Calu3 (cell line): ENCODE data around the gene MAPK4. TPM values are rescaled to one million over a fixed set of nuclear protein-coding genes. Genes with fewer than 3 reads are reported as not detected.
"Not testable (repeated sequence)": the region's sequence is repeated elsewhere in the genome, so short reads cannot be mapped to it uniquely, and the experiment has no call there.

Experiments used
- BruUV-seq: library from RNA; stranded (reverse); fragments of 400-500 nt; replicated peaks from 2 replicates; lab custom pipeline; 2021; lab: Mats Ljungman, UMichigan
- CTCF ChIA-PET: fragments of 300-600 bp; sonication (Branson Sonifier 250); formaldehyde crosslinking; loops from one replicate; lab custom pipeline; 2022; ENCODE audit warnings: antibody characterized with exemption; lab: Charles Lee
- DNase-seq: peaks from one replicate; pipeline ENCODE4 v3.0.0; 2022
- H3K27ac Mint-ChIP-seq: one replicate; pipeline ENCODE4 v1.8.0; 2022; ENCODE audit warnings: mixed read lengths; ENCODE audit not compliant: unreplicated experiment
- H3K27me3 Mint-ChIP-seq: one replicate; pipeline ENCODE4 v1.8.0; 2022; ENCODE audit warnings: mixed read lengths; ENCODE audit not compliant: unreplicated experiment
- H3K36me3 Mint-ChIP-seq: one replicate; pipeline ENCODE4 v1.8.0; 2022; ENCODE audit warnings: mild to moderate bottlenecking, moderate library complexity, mixed read lengths; ENCODE audit not compliant: insufficient read depth, unreplicated experiment
- H3K4me1 Mint-ChIP-seq: one replicate; pipeline ENCODE4 v1.8.0; 2022; ENCODE audit warnings: mild to moderate bottlenecking, low read depth, mixed read lengths; ENCODE audit not compliant: unreplicated experiment
- H3K4me3 Mint-ChIP-seq: one replicate; pipeline ENCODE4 v1.8.0; 2022; ENCODE audit warnings: mild to moderate bottlenecking, low read depth, moderate library complexity, mixed read lengths; ENCODE audit not compliant: unreplicated experiment
- H3K9me3 Mint-ChIP-seq: one replicate; pipeline ENCODE4 v1.8.0; 2022; ENCODE audit warnings: low read depth, mixed read lengths; ENCODE audit not compliant: unreplicated experiment
- CTCF ChIP-seq: fragments of 200-600 bp; IDR thresholded peaks from one replicate; pipeline ENCODE4 v1.8.0; 2022; ENCODE audit warnings: antibody characterized with exemption; ENCODE audit not compliant: unreplicated experiment
- intact Hi-C: fragments of 100-400 bp; cut with micrococcal nuclease; formaldehyde crosslinking; loops from one replicate; pipeline ENCODE4 v1.10.0; 2022; ENCODE audit not compliant: unreplicated experiment
- total RNA-seq: library from RNA; stranded (reverse); gene quantifications from 2 replicates; pipeline ENCODE4 v1.2.3, GENCODE V29; 2022

Gene MAPK4
- total RNA-seq, 1 experiment from 2014 or later: not detected

GRCh38 chr18:50706651-50707050 is 146.8 kb downstream of the MAPK4 start:
- no peak for TF ChIP-seq CTCF
- DNase-seq: no peak
- no TSS peak for BruUV-seq

GRCh38 chr18:50707297-50707696 is 147.4 kb downstream of the MAPK4 start:
- intact Hi-C loops, H3K9me3 Mint-ChIP-seq, H3K36me3 Mint-ChIP-seq, H3K4me1 Mint-ChIP-seq, BruUV-seq, DNase-seq, H3K27ac Mint-ChIP-seq, H3K4me3 Mint-ChIP-seq: not testable (repeated sequence)
- CTCF ChIA-PET: interaction anchor here (0.7 kb wide), 2 partner anchors 68 to 91 kb away, joined by 5 to 8 read pairs; no protein-coding TSS in a partner anchor
- H3K27me3 Mint-ChIP-seq: peaks cover 90% of the 10 kb centered on the region

More at GRCh38 chr18:50706651-50707050, 146.8 kb downstream of the MAPK4 start:
- no peaks in the 10 kb centered on the region for H3K4me1 Mint-ChIP-seq
- no peaks in the 10 kb centered on the region for H3K36me3 Mint-ChIP-seq
- CTCF ChIA-PET: interaction anchor here (0.7 kb wide), 1 partner anchor 92 kb away, joined by 5 read pairs; no protein-coding TSS in a partner anchor
- H3K27ac Mint-ChIP-seq: no peak overlapping the region
- intact Hi-C loops: no loop called here
- no peaks in the 10 kb centered on the region for H3K9me3 Mint-ChIP-seq
- H3K4me3 Mint-ChIP-seq: no peak overlapping the region
- peaks cover 90% of the 10 kb centered on the region for H3K27me3 Mint-ChIP-seq

- Mint-ChIP-seq H3K27ac (no peak overlapping the region), H3K27me3 (peaks cover 90% of the 10 kb centered on the region), H3K4me1 (no peaks in the 10 kb centered on the region), H3K9me3 (no peaks in the 10 kb centered on the region), H3K36me3 (no peaks in the 10 kb centered on the region), H3K4me3 (no peak overlapping the region)
- intact Hi-C loops: no loop called here
- CTCF ChIA-PET: interaction anchor here (0.7 kb wide), 1 partner anchor 67 kb away, joined by 8 read pairs; no protein-coding TSS in a partner anchor
- no peak for TF ChIP-seq CTCF
- DNase-seq: no peak
- BruUV-seq: no TSS peak
Observed at GRCh38 chr18:50707855-50708469, 148.1 kb downstream of the MAPK4 start.

GRCh38 chr18:50709193-50709592 is 149.3 kb downstream of the MAPK4 start:
- BruUV-seq: no TSS peak
- CTCF ChIA-PET: no interaction called here
- no peak for TF ChIP-seq CTCF
- intact Hi-C loops: no loop called here
- peaks cover 90% of the 10 kb centered on the region for H3K27me3 Mint-ChIP-seq
- H3K36me3 Mint-ChIP-seq: no peaks in the 10 kb centered on the region
- no peak overlapping the region for H3K27ac Mint-ChIP-seq
- no peak for DNase-seq
- H3K4me3 Mint-ChIP-seq: no peak overlapping the region
- no peaks in the 10 kb centered on the region for H3K4me1 Mint-ChIP-seq
- no peaks in the 10 kb centered on the region for H3K9me3 Mint-ChIP-seq

- no peak overlapping the region for H3K27ac Mint-ChIP-seq
- CTCF ChIA-PET: interaction anchor here (0.6 to 1.5 kb wide), 2 partner anchors 10 to 15 kb away, joined by 3 to 4 read pairs; no protein-coding TSS in a partner anchor
- DNase-seq: no peak
- BruUV-seq: no TSS peak
- no peak for TF ChIP-seq CTCF
- H3K36me3 Mint-ChIP-seq: no peaks in the 10 kb centered on the region
- H3K9me3 Mint-ChIP-seq: peaks cover 7% of the 10 kb centered on the region
- H3K27me3 Mint-ChIP-seq: peaks cover 90% of the 10 kb centered on the region
- H3K4me1 Mint-ChIP-seq: no peaks in the 10 kb centered on the region
- no peak overlapping the region for H3K4me3 Mint-ChIP-seq
- intact Hi-C loops: no loop called here
Observed at GRCh38 chr18:50711386-50711785, 151.5 kb downstream of the MAPK4 start.
